Measurements from ENCODE around the gene CNTNAP2.

GRCh38 chr7:148104924-148105323, 1988.3 kb downstream of the CNTNAP2 start:
- TF ChIP-seq CTCF (IDR thresholded peaks at IDR 0.05) (no peak), EP300 (IDR thresholded peaks at IDR 0.05) (no peak)
